Medulla oblongata (tissue), 1 donor: ENCODE measurements around the gene WDR73.

Experiments
- DNase-seq: peaks from one replicate; pipeline ENCODE4 v3.0.0-alpha.2; 2015; ENCODE audit errors: extremely low spot score

The WDR73 gene

DNA sequence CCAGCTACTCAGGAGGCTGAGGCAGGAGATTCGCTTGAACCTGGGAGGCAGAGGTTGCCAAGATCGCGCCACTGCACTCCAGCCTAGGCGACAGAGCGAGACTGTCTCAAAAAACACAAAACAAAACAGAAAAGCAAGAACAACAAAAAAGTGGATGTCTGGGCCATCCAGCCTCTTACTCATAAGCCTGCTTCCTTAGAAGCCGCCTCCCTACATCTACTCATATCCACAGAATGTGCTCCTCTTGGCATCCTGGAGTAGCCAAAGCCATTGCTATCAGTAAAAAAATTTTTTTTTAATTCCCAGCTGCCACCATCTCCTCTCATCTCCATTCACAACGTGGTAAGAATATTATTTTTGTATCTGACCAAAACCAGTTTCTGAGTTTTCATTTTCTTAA is 42.5 kb downstream of the WDR73 start:
- DNase-seq: no peak

DNA sequence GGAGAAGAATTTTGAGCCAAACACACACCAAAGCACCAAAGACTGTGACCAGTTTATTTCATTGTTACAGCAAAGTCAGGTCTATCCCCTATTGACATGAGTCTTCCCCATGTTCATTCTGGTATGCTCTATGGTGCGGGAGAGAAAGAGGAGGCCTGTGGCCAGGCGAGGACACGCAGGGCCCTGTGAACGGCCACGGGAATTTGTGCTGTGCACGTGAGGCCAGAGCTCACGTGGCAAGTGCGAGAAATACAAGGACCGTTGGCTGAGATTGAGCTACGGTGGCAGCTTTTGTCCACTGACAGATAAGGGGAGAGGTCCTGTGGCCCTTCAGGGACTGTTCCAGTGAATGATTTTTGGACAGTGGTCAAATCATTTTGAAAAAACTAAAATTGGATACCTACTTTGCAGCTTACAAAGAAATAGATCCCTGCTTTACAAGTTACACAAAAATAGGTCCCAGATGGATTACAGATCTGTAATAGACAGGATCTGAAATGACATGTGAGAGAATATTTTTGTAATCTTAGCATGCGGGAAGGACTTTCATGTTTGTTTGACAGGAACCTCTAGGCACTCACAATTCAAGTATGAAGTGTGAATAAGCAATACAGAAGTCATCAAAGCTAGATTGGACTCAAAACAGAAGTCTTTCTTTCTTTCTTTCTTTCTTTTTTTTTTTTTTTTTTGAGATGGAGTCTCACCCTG is 44.1 kb downstream of the WDR73 start:
- DNase-seq: no peak

DNA sequence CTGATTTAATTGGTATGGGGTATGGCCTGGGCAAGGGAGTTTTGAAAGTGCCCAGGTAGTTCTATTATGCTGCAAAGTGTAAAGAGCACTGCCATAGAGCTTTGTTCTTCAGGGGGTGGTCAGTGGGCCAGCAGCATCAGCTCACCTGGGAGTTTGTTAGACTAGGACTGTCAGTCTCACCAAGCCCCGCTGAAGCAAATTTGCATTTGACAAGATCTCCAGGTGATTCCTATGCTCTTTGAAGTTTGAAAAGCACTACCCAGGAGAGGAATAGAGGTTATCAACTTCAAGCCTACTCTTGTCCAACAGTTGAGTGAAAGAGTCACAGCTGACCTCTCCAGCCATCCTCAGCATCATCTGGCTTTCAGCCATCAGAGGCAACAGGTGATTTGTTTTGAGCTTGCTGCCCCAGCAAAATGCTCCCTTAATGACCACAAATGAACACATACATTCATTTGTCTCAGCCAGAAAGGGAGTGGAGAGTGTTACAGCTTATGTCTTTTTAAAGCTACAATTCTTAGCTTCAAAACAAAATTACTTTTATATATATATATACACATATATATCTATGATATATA is 45.3 kb downstream of the WDR73 start:
- DNase-seq: no peak

DNA sequence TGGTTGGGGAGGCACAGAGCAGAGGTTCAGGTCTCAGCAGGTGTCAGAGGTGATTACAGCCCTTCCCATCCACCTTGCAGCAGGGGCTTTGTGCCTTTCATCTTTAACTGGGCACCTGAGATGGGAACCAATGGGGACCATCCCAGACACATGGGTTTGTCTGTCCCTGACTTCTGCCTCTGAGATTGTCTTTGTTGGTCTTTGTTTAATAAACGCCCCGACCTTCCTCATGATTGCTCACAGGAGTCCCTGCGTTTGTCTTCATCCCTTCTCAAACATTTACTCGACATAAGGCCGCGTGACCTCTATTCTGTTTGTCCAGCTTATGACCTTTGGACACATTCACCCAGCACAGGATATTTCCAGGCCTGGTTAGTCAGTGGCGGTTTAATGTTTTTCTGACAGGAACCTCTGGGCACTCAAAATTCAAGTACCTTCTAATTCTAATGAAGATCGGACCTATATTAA is 47.4 kb downstream of the WDR73 start:
- DNase-seq: no peak

DNA sequence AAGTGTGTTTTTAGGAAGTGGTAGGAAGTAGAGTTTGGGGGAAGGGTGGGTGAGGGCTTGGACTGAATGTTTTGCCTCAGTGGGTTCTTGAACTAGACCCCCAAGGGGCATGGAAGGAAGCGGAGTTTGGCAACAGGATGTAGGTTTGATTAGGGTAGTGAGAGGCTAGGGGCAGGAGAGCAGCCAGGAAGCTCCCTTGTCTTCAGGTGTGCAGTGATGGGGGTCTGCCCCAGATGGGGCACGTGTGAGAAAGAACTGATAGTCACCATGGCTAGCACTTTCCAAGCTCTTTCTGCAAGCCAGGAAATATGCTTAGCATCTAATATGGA is 48.6 kb downstream of the WDR73 start:
- DNase-seq: no peak

DNA sequence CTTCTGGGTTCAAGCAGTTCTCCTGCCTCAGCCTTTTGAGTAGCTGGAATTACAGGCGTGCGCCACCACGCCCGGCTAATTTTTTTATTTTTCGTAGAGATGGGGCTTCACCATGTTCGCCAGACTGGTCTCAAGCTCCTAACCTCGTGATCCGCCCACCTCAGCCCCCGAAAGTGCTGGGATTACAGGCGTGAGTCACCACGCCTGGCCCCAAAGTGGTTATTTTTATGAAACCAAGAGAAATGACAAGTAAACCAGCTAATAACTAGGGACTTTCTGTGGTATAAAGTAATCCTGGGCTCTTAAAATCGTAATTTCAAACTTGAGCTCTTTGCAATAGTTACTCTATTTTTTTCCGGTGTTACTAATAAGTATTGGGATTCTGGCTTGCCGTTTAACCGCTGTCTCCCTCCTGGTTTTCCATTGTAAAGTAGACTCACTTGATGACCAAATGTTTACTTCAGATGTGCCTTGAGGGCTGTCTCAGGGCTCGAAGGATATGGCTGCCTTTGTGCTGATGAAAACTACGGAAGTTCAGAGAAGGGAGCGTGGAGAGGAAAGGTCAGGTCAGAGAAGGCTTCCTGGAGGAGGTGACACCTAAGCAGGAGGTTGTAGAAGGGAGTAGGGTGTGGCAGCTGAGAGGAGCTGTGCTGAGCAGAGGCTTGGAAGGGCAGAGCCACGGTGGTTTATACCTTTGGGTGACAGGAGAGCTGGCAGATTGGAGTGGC is 49.1 kb downstream of the WDR73 start:
- DNase-seq: no peak

DNA sequence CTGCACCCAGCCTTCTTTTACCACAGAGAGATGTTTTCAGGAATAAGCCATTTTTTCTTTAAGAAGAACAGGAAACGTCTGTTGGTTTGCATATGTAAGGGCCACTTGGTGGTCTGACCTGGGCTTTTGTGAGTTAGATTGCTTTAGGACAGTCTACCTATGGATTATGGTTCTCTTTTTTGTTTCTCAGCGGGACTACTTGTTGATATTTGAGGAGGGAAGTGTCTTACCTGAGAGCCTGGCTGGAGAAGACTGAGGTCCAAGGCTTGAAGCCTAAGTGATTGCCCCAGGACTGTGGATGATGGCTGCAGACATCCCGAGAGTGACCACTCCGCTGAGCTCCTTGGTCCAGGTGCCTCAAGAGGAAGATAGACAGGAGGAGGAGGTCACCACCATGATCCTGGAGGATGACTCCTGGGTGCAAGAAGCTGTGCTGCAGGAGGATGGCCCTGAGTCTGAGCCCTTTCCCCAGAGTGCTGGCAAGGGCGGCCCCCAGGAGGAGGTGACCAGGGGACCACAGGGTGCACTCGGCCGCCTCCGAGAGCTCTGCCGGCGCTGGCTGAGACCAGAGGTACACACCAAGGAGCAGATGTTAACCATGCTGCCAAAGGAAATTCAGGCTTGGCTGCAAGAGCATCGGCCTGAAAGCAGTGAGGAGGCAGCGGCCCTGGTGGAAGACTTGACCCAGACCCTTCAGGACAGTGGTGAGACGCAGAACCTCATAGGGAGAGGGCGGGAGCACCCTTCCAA is 50.3 kb downstream of the WDR73 start:
- DNase-seq: no peak

DNA sequence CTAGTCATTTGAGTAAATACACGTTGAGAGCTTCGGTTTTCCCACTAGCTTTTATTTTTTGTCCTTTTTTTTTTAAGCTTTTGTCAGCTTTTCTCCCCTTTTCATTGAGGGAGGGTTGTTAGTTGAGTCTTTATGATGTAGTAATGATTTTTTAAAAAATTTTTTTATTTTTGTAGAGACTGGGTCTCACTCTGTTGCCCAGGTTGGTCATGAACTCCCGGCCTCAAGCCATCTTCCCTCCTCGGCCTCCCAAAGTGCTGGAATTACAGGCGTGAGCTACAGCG is 52.6 kb downstream of the WDR73 start:
- DNase-seq: no peak

DNA sequence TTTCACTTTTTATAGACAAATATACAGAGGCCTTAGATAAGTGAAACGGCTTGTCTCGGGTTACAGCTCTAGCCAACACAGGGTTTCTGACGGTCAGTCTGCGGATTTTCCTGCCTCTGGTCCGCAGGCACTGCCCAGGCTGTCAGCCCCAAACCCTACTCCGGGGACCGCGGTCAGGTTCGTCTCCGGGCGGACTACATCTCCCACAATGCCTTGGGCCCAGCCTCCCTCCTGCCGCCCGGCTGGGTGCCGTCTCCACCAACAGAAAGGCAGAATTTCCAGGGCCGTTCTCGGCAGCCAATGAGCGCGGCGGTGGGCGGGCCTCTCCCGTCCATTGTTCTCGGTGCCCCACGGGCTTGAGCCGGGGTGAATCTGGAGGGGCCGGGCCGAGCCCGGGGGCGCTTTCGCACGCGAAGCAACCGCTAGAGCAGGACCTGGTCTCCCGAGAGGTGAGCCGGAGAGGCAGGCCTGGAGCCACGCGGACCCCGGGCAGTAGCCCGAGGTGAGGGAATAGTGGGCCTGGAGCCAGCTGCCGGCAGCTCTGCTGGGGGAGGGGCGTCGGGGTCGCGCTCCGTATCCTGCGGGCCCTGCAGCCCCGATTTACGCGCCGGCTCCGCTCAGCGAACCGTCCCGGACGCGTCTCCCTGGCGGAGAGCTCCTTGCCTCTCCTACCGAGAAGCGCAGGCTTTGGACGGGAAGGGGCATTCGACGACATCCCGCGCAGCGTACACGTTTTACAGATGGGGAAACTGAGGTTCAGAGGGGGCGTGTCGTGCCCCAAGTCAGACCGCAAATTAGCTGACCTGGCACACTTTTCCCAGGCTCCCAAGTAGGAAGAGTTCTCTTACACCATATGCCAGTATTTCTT is 53.2 kb downstream of the WDR73 start, which contains the start of gene ZSCAN2:
Gene ZSCAN2 (plus strand): TSS at position 323 of the 868 bp plus-strand sequence. CDS start 2,919 bp downstream, outside the sequence.
- peak; percentile 98 for DNase-seq

DNA sequence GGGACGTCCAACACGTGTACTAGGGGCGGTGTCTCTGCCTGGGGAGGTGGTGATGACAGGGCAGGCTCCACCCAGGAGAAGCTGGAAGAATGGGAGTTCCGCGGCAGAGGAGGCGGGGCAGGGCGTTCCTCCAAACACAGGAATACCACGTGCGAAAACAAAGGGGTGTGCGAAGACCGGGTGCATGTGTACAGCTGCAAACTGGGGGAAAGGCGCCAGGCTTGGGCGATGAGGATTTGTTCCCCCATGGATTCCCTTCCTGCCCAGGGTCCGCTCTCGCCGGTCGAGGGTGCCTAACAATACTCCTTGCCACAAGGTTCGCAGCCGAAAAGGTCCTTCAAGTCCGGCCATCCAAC is 53.8 kb downstream of the WDR73 start:
- peak; percentile 71 for DNase-seq

DNA sequence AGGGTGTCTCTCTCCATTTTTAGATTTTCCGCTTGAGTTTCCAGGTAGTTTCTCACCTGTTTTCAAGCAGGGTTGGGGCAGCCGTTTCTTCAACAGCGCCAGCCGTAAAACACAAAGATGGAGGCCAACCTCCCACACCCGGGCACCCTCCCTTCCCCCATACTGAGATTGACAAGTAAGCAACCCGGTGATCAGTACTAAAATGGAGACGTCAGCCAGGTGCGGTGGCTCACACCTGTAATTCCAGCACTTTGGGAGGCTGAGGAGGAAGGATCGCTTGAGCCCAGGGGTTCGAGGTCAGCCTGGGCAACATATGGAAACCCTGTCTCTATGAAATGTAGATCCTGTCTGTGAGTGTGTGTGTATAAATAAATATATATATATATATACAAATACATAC is 54.2 kb downstream of the WDR73 start:
- no peak for DNase-seq

DNA sequence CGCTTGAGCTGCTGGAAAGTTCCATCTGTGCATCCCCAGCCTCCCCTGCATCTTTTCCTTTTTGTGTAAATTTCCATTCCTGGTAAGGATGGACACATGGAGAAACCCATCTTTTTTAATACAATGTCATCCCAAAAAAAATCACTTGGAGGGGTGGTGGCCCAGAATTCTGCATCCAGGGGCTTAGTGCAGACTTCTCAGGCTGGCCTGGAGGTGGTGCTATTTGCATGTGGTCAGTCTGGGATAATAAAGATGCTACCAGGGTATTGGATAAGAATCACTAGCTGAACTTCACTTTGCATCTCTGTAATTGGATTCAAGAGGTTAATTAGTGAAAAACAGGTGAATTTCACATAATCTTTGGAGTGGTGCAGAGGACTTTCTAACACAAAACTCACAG is 55.1 kb downstream of the WDR73 start:
- DNase-seq: peak; percentile 68

DNA sequence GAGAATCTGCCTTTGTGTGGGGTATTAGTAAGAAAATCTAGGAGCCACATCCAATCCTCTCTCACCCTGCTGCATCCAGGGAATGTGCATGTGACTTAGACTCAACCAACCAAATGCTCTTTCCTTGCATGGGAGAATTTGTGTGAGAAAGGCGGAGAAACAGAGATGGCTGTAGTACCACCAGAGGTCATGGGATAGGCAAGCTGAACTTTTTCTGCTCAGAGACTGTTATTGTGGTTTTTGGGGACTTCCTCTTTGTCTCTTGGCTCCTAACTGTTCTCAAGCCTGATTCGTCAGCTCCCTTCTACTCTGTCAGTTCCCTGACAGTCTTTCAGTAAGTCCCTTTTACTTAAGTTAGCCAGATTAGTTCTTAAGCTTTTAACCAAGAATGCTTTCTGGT is 55.8 kb downstream of the WDR73 start:
- DNase-seq: peak; percentile 84

DNA sequence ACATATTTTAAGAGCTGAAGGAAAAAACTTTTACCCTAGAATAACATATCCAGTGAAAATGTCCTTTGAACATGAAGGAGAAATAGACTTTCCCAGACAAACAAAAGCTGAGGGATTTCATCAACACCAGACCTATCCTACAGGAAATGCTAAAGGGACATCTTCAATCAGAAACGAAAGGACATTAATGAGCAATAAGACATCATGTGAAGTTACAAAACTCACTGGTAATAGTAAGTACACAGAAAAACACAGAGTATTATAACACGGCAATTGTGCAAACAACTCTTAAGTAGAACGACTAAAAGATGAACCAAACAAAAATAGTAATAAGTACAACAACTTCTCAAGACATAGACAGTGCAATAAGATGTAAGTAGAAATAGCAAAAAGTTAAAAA is 56.8 kb downstream of the WDR73 start:
- no peak for DNase-seq

DNA sequence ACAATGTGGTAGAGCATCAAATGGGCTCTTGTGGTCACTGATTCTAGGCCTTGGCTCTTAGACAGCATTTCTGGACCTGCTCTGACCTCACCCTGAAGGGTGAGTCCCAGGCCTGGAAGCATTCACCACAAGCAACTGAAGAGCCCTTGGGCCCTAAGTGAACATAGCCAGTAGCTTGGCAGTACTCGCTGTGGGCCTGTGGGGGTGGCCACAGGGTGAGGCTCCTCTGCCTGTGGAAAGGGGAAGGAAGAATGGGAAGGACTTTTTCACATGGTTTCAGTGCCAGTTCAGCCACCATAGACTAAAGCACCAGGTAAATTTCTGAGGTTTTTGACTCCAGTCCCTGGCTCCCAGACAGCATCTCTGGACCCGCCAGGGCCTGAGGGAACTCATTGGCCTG is 58.4 kb downstream of the WDR73 start:
- peak; percentile 23 for DNase-seq

DNA sequence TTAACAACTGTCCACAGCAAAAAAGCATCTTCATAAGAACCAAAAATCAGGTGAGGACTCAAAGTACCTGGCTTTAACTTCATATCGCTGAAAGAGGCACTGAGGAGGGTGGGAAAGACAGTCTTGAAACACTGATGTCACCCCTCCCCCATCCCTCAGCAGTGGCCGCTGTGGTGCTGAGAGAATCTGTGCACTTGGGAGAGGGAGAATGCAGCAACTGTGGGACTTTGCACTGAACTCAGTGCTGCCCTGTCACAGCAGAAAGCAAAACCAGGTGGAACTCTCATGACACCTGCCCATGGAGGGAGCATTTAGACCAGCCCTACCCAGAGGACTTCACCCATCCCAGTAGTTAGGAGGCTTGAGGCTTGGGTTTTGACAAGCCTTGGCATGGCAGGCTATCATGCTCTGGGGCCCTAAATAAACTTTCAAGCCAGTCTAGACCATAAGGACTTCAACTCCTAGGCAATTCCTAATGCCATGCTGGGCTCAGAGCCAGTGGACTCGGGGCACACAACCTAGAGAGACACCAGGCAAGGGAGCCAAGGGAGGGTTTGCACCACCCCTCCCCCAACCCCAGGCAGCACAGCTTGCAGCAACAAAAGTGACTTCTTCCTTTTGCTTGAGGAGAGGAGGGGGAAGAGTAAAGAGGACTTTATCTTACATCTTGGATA is 59.3 kb downstream of the WDR73 start:
- DNase-seq: no peak

DNA sequence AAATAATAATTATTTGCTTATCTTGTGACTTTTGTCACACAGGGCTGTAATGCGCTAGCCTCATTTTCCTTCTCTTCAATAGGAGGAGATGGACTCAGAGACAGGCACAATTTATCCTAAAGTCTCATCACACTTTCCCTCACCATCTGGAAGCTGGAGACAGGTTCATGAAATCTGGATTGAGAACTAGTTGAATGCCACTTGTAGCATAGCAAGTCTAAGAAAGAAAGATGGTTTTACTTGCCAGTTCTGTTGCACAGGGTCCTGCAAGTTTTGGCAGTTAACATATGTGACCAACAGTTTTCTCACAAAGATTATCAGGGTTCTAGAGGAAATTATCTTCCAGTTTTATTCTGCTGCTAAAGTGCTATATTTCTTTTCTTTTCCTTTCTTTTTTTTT is 62.3 kb downstream of the WDR73 start:
- no peak for DNase-seq

DNA sequence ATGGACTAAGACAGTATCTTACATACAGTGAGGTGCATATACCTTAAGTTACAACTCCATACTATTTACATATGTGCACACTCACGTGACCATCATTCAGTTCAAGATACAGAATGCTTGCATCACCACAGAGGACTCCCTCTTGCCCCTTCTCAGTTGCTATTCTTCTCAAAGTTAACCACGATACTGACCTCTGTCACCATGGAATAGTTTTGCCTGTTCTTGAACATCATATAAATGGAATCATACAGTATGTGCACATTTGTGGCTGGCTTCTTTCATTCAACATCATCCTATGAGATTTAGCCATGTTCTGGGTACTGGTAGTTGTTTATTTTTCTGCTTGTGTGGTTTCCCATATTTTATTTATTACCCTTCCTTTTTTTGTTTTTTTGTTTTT is 63.7 kb downstream of the WDR73 start:
- DNase-seq: no peak
